GM23338 (cell line): ENCODE data around the gene CAMSAP2. TPM values are rescaled to one million over a fixed set of nuclear protein-coding genes. Genes with fewer than 3 reads are reported as not detected.

ENCODE experiments used
- ATAC-seq: fragments of 200-7000 bp; cut with Tn5 transposase; 3 replicates; pipeline ENCODE4 v1.9.1; 2020
- DNase-seq: peaks from one replicate; pipeline ENCODE4 v3.0.0-alpha.2; 2015; ENCODE audit warnings: low spot score
- H2AFZ ChIP-seq: fragments of 200-600 bp; sonication (generic); 2 replicates; pipeline ENCODE4 v1.8.0; 2016; ENCODE audit warnings: antibody characterized with exemption, mild to moderate bottlenecking, moderate library complexity
- H3F3A ChIP-seq: fragments of 200-600 bp; sonication (generic); replicated peaks from 2 replicates; pipeline ENCODE4 v1.8.0; 2017; ENCODE audit warnings: antibody characterized with exemption, mixed run types, low read depth
- H3K27ac ChIP-seq: fragments of 200-600 bp; sonication (generic); 2 replicates; pipeline ENCODE4 v1.6.1; 2016; ENCODE audit warnings: low read depth
- H3K27me3 ChIP-seq: fragments of 200-600 bp; sonication (generic); 2 replicates; pipeline ENCODE4 v1.8.0; 2016; ENCODE audit warnings: mild to moderate bottlenecking, mixed run types, moderate library complexity; ENCODE audit not compliant: insufficient read depth
- H3K36me3 ChIP-seq: fragments of 200-600 bp; sonication (generic); 2 replicates; pipeline ENCODE4 v1.8.0; 2016; ENCODE audit warnings: mild to moderate bottlenecking; ENCODE audit not compliant: insufficient read depth
- H3K4me1 ChIP-seq: fragments of 200-600 bp; sonication (generic); 2 replicates; pipeline ENCODE4 v1.8.0; 2016; ENCODE audit warnings: mild to moderate bottlenecking, moderate library complexity; ENCODE audit not compliant: insufficient read depth
- H3K4me2 ChIP-seq: fragments of 200-600 bp; sonication (generic); 2 replicates; pipeline ENCODE4 v1.7.1; 2017; ENCODE audit warnings: mixed run types
- H3K4me3 ChIP-seq: fragments of 200-600 bp; sonication (generic); 2 replicates; pipeline ENCODE4 v1.6.1; 2016; ENCODE audit warnings: mixed run types
- H3K79me2 ChIP-seq: fragments of 200-600 bp; sonication (generic); replicated peaks from 2 replicates; pipeline ENCODE4 v1.8.0; 2017; ENCODE audit warnings: mild to moderate bottlenecking; ENCODE audit not compliant: insufficient read depth
- H3K9me2 ChIP-seq: fragments of 200-600 bp; sonication (generic); 2 replicates; pipeline ENCODE4 v1.8.0; 2017; ENCODE audit not compliant: insufficient read depth
- H4K20me1 ChIP-seq: fragments of 200-600 bp; sonication (generic); replicated peaks from 2 replicates; pipeline ENCODE4 v1.8.0; 2017; ENCODE audit warnings: mild to moderate bottlenecking; ENCODE audit not compliant: insufficient read depth
- H3K27ac Mint-ChIP-seq: 2 replicates; pipeline ENCODE4 v1.8.0; 2020; ENCODE audit warnings: inconsistent platforms, mild to moderate bottlenecking, moderate library complexity, mixed read lengths
- H3K27me3 Mint-ChIP-seq: 3 replicates; pipeline ENCODE4 v1.8.0; 2022; ENCODE audit warnings: low read depth, mild to moderate bottlenecking, moderate library complexity, mixed read lengths, inconsistent platforms; ENCODE audit not compliant: insufficient read depth, poor library complexity
- H3K36me3 Mint-ChIP-seq: 3 replicates; pipeline ENCODE4 v1.8.0; 2021; ENCODE audit warnings: low read depth, mild to moderate bottlenecking, inconsistent platforms, moderate library complexity, mixed read lengths
- H3K4me1 Mint-ChIP-seq: 3 replicates; pipeline ENCODE4 v1.8.0; 2020; ENCODE audit warnings: mild to moderate bottlenecking, inconsistent platforms, mixed read lengths
- H3K4me3 Mint-ChIP-seq: 3 replicates; pipeline ENCODE4 v1.8.0; 2021; ENCODE audit warnings: moderate library complexity, mild to moderate bottlenecking, inconsistent platforms, mixed read lengths
- H3K9me3 Mint-ChIP-seq: 3 replicates; pipeline ENCODE4 v1.8.0; 2020; ENCODE audit warnings: moderate library complexity, mild to moderate bottlenecking, inconsistent platforms, mixed read lengths
- CREB1 ChIP-seq: fragments of 250-450 bp; sonication (Bioruptor Pico); IDR thresholded peaks from 2 replicates; pipeline ENCODE4 v1.5.0; 2020; ENCODE audit warnings: low read depth, mild to moderate bottlenecking, moderate library complexity
- EZH2 ChIP-seq: fragments of 200-600 bp; sonication (generic); IDR thresholded peaks from one replicate; pipeline ENCODE4 v1.8.0; 2017; ENCODE audit warnings: antibody characterized with exemption, mild to moderate bottlenecking, low read depth; ENCODE audit not compliant: unreplicated experiment
- EZH2phosphoT487 ChIP-seq: fragments of 200-600 bp; sonication (generic); IDR thresholded peaks from one replicate; pipeline ENCODE4 v1.8.1; 2018; ENCODE audit warnings: antibody characterized with exemption; ENCODE audit not compliant: unreplicated experiment
- JUNB ChIP-seq: IDR thresholded peaks from one replicate; pipeline ENCODE4 v1.6.1; 2016; ENCODE audit warnings: antibody characterized with exemption; ENCODE audit not compliant: unreplicated experiment
- NANOG ChIP-seq: IDR thresholded peaks from 2 replicates; pipeline ENCODE4 v1.6.1; 2016; ENCODE audit warnings: antibody characterized with exemption, borderline replicate concordance
- POLR2AphosphoS5 ChIP-seq: IDR thresholded peaks from 2 replicates; pipeline ENCODE4 v1.6.1; 2016; ENCODE audit warnings: antibody characterized with exemption, low read depth
- REST ChIP-seq: IDR thresholded peaks from one replicate; pipeline ENCODE4 v1.6.1; 2018; ENCODE audit warnings: antibody characterized with exemption; ENCODE audit not compliant: unreplicated experiment
- STAT1 ChIP-seq: IDR thresholded peaks from one replicate; pipeline ENCODE4 v1.6.1; 2016; ENCODE audit warnings: antibody characterized with exemption; ENCODE audit not compliant: unreplicated experiment
- ZNF114 ChIP-seq: fragments of 250-450 bp; sonication (Bioruptor Pico); IDR thresholded peaks from 2 replicates; pipeline ENCODE4 v1.5.0; 2020; ENCODE audit warnings: mild to moderate bottlenecking, moderate library complexity
- ZNF331 ChIP-seq: fragments of 250-450 bp; sonication (Bioruptor Pico); IDR thresholded peaks from 2 replicates; pipeline ENCODE4 v1.5.0; 2020; ENCODE audit warnings: low read depth, mild to moderate bottlenecking, moderate library complexity
- ZNF462 ChIP-seq: fragments of 250-450 bp; sonication (Bioruptor Pico); IDR thresholded peaks from 2 replicates; pipeline ENCODE4 v1.5.0; 2020; ENCODE audit warnings: mild to moderate bottlenecking, moderate library complexity
- polyA plus RNA-seq: library from polyadenylated mRNA; unstranded; fragments of >200 nt; fragmentation: Nextera tagmentation; extraction: Ambion mirVana; gene quantifications from 2 replicates; pipeline ENCODE4 v1.2.1, GENCODE V29; 2016
- total RNA-seq: library from RNA; depleted of rRNA; stranded (reverse); fragments of >200 nt; shearing (Covaris generic); gene quantifications from 2 replicates; pipeline ENCODE4 v1.2.3, GENCODE V29; 2014
- TF ChIP-seq, protein P1 (sequence below), 2 experiments: fragments of 200-600 bp in 1 of 2; sonication (generic) in 1 of 2; conservative IDR thresholded peaks; 2 replicates each; pipeline versions ENCODE4 v1.5.1 to v1.6.1; 2016 to 2017; ENCODE audit warnings: antibody characterized with exemption in 2 of 2, low read depth in 2 of 2, mild to moderate bottlenecking in 2 of 2, moderate library complexity in 1 of 2

The CAMSAP2 gene
- total and polyA plus RNA-seq, 2 experiments from 2014 or later = 9.1 to 21.3 TPM

GRCh38 chr1:200897259-200897658 lies 158.6 kb downstream of the CAMSAP2 start:
- Histone ChIP-seq H3K4me1 (peaks cover 47% of the 10 kb centered on the region), H3K27me3 (no peaks in the 10 kb centered on the region), H2AFZ (no peak overlapping the region), H4K20me1 (no peaks in the 10 kb centered on the region; the same call in none of the 2 replicates), H3K27ac (no peak overlapping the region), H3K4me2 (no peak overlapping the region), H3K9me2 (no peaks in the 10 kb centered on the region), H3F3A (no peaks in the 10 kb centered on the region), H3K36me3 (peaks cover 5% of the 10 kb centered on the region; the same call in 1 of the 2 replicates), H3K79me2 (peaks cover 60% of the 10 kb centered on the region), H3K4me3 (no peak overlapping the region)
- Mint-ChIP-seq H3K36me3 (peaks cover 53% of the 10 kb centered on the region), H3K9me3 (no peaks in the 10 kb centered on the region), H3K27ac (0 out of 2 replicates have a peak overlapping the region, but pooled peaks have one; percentile 92), H3K4me3 (no peak overlapping the region; the same call in 2 of the 3 replicates), H3K4me1 (peaks cover 56% of the 10 kb centered on the region), H3K27me3 (peaks cover 16% of the 10 kb centered on the region)
- ATAC-seq (no peak), DNase-seq (no peak)
- no peak for TF ChIP-seq CREB1 (CRISPR knock-in tag)
- no peak for TF ChIP-seq EZH2
- TF ChIP-seq EZH2phosphoT487 = no peak
- no peak for TF ChIP-seq ZNF462
- TF ChIP-seq, protein P1, sequence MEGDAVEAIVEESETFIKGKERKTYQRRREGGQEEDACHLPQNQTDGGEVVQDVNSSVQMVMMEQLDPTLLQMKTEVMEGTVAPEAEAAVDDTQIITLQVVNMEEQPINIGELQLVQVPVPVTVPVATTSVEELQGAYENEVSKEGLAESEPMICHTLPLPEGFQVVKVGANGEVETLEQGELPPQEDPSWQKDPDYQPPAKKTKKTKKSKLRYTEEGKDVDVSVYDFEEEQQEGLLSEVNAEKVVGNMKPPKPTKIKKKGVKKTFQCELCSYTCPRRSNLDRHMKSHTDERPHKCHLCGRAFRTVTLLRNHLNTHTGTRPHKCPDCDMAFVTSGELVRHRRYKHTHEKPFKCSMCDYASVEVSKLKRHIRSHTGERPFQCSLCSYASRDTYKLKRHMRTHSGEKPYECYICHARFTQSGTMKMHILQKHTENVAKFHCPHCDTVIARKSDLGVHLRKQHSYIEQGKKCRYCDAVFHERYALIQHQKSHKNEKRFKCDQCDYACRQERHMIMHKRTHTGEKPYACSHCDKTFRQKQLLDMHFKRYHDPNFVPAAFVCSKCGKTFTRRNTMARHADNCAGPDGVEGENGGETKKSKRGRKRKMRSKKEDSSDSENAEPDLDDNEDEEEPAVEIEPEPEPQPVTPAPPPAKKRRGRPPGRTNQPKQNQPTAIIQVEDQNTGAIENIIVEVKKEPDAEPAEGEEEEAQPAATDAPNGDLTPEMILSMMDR (conservative IDR thresholded peaks at IDR 0.05; ENCODE audit: low read depth in 2 of 2) = no peak
- no peak for TF ChIP-seq JUNB
- TF ChIP-seq POLR2AphosphoS5 = no peak
- TF ChIP-seq STAT1 = no peak
- no peak for TF ChIP-seq REST
- TF ChIP-seq ZNF114 (CRISPR knock-in tag) = no peak
- TF ChIP-seq NANOG = no peak
- no peak for TF ChIP-seq ZNF331 (CRISPR knock-in tag)
